GM18499 (cell line): ENCODE measurements around the gene LUM.

Source experiments
- ATAC-seq: cut with Tn5 transposase; IDR thresholded peaks from one replicate; pipeline ENCODE4 v1.9.1; 2021; ENCODE audit warnings: moderate number of reproducible peaks; ENCODE audit not compliant: insufficient read depth, unreplicated experiment

LUM gene

DNA sequence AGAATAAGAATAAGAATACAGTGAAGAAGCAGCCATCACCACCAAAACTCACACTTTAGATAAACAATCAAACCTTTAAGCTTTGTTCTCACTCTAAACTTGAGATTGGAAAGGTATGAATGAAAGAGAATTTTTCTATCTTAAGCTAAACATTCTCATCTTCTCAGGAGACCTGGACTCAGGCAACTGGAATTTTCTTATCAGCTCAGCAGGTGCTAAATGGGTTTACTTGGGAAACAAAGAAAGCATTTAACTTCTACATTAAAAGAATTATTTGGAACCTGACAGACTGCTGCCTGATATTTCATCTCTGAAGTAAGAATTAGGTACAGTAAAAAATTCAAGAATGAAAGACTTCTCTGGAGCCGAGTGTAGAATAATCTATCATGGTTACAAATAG is 32.8 kb downstream of the LUM start:
- ATAC-seq, result no peak

DNA sequence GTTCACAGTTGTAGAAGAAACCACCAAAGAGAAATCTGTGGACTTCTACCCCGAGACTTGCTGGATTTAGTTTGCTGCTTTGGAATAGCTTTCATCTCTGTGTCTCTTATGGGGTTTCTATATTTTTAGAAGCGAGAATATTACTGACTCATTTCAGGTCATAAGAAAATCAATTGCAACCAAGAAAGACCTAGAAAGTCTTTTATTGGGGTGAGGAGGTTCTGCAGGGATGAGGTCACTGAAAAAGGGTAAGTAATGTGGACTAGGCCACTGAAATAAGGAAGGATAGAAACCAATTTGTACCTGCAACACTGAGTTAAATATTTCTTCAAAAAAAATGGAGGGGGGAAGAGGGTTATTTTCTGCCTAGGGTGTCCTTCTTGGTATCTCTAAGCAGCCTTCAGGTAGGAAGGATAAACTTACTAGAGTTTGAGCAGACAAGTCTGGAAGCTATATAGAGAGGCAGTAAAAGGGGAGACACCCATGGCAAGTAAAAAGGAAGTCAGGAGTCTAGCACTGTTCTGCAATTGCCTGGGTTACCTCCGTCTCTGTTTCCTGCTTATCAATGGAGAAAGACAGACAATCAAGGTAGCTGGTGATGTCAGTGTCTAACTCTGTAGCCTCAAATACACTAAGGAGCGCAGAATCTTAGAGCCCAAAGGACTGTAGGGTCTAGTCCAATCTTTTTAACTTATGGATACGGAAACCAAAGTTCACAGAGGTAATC is 33.9 kb downstream of the LUM start:
- no peak for ATAC-seq

- ATAC-seq, result no peak
Observed at GRCh38 chr12:91074851-91075250, 36.4 kb downstream of the LUM start.

GRCh38 chr12:91074154-91074709 is 37.1 kb downstream of the LUM start:
- ATAC-seq, result no peak

GRCh38 chr12:91073426-91073825 is 37.9 kb downstream of the LUM start:
- no peak for ATAC-seq

GRCh38 chr12:91072931-91073330 is 38.4 kb downstream of the LUM start:
- no peak for ATAC-seq

DNA sequence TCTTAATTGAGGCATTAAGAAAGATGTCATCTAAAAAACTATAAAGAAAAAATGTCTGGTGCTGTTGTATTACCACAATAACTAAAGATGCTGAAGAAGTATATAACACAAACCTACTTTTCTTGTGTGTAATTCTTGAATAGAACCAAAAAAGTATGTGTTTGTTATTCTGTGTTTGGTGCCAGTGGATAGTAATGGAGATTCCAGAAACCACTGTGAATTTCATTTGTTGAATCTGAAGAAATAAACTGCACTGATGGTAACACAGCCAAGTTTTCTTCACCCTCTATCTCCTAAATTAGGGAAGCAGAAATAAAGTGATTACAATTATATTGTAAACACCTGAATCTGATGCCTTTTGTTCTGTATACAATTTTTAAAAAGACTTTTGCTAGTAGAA is 40.4 kb downstream of the LUM start:
- ATAC-seq, result no peak

GRCh38 chr12:91065396-91065795 is 45.9 kb downstream of the LUM start:
- ATAC-seq, result no peak

DNA sequence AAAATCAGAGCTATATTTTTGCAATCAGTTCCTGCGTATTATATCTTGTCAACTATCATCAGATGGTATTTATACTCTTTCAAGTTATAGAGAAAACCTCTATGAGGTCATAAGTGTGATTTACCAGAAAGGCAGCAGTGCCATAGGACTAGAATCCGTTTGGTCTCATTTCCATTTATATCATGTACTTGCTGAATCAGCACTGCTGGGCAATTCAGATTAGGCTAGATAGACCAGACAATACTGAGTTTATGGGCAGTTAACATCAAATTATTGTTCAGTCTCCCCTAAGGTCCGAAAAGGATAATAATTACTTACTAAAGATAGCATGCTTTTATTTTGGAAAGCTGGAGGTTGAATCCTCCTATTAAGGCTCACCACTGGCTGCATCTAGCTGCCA is 46.7 kb downstream of the LUM start:
- ATAC-seq, result no peak

- no peak for ATAC-seq
Observed at GRCh38 chr12:91061091-91061490, 50.2 kb downstream of the LUM start.

DNA sequence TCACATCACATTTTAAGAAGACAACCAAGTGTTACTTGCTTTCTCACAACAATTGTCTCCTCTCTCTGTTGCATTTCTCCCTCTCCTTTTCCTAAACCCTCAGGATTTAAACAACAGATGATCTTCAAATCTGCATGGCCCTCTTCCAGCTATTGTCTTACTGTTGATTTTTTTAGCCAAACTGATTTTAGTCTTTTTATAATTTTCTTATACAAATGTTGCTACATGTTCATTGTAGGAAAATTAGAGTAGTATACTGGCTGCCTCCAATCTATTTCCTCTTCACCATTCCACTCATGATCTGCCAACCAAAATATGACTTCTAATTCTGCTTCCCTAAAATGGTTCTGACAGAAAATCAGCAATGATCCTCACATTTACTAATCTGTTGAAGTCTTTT is 52.1 kb downstream of the LUM start:
- no peak for ATAC-seq

DNA sequence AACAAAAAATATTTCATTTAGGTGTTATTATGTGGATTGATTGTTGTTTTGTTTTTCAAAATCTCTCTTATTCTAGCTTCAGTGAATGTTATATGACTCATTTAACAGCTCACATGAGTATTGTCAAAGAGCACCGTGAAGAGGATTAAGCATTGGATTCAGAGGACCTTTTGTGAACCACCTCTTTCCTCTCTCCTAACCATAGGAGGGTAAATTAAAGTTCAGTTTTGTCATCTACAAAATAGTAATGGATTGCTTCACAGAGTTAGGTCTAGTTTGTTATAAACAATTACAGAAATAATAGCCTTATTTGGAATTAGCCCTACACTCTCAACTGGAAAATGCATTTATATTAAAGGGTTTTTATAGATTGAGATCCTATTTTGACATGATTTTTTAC is 52.5 kb downstream of the LUM start:
- ATAC-seq, result no peak

DNA sequence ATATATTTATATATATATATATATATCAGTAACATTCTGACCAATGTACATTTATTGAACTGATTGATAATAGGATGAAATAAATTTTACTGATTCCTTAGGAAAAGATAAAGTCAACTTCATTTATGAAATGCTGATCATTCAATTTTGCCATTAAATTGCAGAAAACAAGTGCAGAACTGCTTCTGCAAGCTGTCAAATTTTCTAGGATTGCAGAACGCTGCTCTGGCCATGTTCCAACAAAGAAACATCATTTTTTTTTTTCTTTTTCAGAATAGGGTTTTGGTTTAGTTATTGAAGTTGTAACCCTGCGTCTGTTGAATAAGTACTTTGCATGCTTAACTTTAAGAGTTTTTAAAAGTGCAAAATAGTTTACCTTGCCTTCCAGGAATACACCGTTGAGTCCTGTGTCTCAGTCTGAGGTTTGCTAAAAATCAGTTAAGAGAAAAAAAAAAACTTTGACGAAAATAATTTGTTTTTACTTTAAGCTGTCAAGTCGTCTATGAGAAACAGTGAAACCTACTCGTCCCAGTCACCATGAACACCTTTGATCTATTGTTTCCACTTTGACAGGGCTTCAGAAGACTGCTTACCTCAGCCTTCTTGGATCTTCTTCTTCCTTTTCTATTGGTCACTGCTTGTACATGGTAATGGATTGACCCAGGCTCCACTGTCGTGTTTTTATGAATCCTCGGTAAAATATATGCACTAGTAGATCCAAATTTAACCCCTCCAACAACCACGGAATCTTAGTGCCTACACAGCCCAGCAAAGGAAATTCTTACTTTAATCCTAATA is 53.7 kb downstream of the LUM start, which contains the start of gene KERA:
Gene KERA (minus strand): TSS at position 657 of the 798 bp plus-strand sequence. CDS start 1,743 bp downstream, outside the sequence.
- no peak for ATAC-seq

DNA sequence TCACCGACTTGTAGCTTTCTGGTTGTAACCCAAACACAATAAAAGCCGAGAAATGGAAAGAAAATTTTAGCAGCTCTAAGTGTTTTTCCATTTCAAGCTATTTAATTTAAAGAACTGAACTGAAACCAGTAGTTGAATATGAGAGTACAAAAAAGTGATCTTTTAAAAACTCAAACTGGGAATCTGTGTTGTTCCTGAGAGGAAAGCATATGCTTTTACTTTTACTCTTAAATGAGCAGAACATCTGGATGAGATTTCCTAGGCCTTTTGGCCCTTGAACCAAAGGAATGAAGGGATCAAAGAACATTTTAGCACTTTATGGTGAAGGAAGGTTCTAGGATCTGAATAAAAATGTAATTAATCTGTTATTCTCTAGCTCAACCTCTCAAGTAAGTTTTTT is 54.8 kb downstream of the LUM start:
- no peak for ATAC-seq

- ATAC-seq, result no peak
Observed at GRCh38 chr12:91055976-91056375, 55.3 kb downstream of the LUM start.

- ATAC-seq, result no peak
Observed at GRCh38 chr12:91053951-91054715, 57.2 kb downstream of the LUM start.
